SU-DHL-6 (cell line): ENCODE measurements around the gene SAT2.

Experiments used
- H2AFZ ChIP-seq: fragments of 200-600 bp; sonication (generic); 2 replicates; pipeline ENCODE4 v1.6.1; 2014; ENCODE audit warnings: low read depth, mild to moderate bottlenecking, moderate library complexity, mixed read lengths, antibody characterized with exemption, low read length; ENCODE audit not compliant: severe bottlenecking
- H3F3A ChIP-seq: fragments of 200-600 bp; shearing (Covaris generic); 2 replicates; pipeline ENCODE4 v1.6.0; 2016; ENCODE audit warnings: antibody characterized with exemption, mild to moderate bottlenecking; ENCODE audit not compliant: insufficient read depth
- H3K27ac ChIP-seq: fragments of 200-600 bp; sonication (generic); 2 replicates; pipeline ENCODE4 v1.5.1; 2016; ENCODE audit warnings: low read depth, mild to moderate bottlenecking, low read length, moderate library complexity, mixed read lengths
- H3K27me3 ChIP-seq: fragments of 200-600 bp; sonication (generic), shearing (Covaris generic); 2 replicates; pipeline ENCODE4 v1.6.0; 2014; ENCODE audit warnings: mild to moderate bottlenecking, low read length
- H3K36me3 ChIP-seq: fragments of 200-600 bp; sonication (generic); 2 replicates; pipeline ENCODE4 v1.6.1; 2014; ENCODE audit warnings: mild to moderate bottlenecking, low read length, mixed read lengths
- H3K4me2 ChIP-seq: fragments of 300-600, 200-600 bp; shearing (Covaris generic), sonication (generic); 2 replicates; pipeline ENCODE4 v1.6.0; 2014; ENCODE audit warnings: low read length, low read depth, mild to moderate bottlenecking; ENCODE audit not compliant: poor library complexity, severe bottlenecking
- H3K4me3 ChIP-seq: fragments of 200-600 bp; sonication (generic); 2 replicates; pipeline ENCODE4 v1.5.1; 2014; ENCODE audit warnings: antibody characterized with exemption, low read length, mild to moderate bottlenecking, mixed read lengths; ENCODE audit not compliant: insufficient read depth, poor library complexity, severe bottlenecking
- H3K79me2 ChIP-seq: fragments of 200-600 bp; sonication (generic); 2 replicates; pipeline ENCODE4 v1.6.1; 2014; ENCODE audit warnings: mild to moderate bottlenecking, low read length, moderate library complexity; ENCODE audit not compliant: insufficient read depth
- H3K9ac ChIP-seq: fragments of 200-600 bp; sonication (generic); 2 replicates; pipeline ENCODE4 v1.7.0; 2014; ENCODE audit warnings: mild to moderate bottlenecking, low read length
- H3K9me2 ChIP-seq: fragments of 200-600 bp; sonication (generic); replicated peaks from 2 replicates; pipeline ENCODE4 v1.6.1; 2014; ENCODE audit warnings: low read length; ENCODE audit not compliant: insufficient read depth
- H3K9me3 ChIP-seq: fragments of 200-600 bp; sonication (generic); 2 replicates; pipeline ENCODE4 v1.6.1; 2014; ENCODE audit warnings: low read length, mixed read lengths; ENCODE audit not compliant: insufficient read depth
- H4K20me1 ChIP-seq: fragments of 200-600 bp; sonication (generic); 2 replicates; pipeline ENCODE4 v1.6.1; 2014; ENCODE audit warnings: low read depth, mild to moderate bottlenecking, antibody characterized with exemption, low read length, moderate library complexity, mixed read lengths
- CTCF ChIP-seq: fragments of 200-600 bp; sonication (generic); IDR thresholded peaks from one replicate; pipeline ENCODE4 v1.5.1; 2017; ENCODE audit warnings: antibody characterized with exemption, mild to moderate bottlenecking, low read length, moderate library complexity; ENCODE audit not compliant: insufficient read depth, poor library complexity, severe bottlenecking
- EZH2phosphoT487 ChIP-seq: fragments of 200-600 bp; sonication (generic), shearing (Covaris generic); conservative IDR thresholded peaks from 2 replicates; pipeline ENCODE4 v1.6.1; 2018; ENCODE audit warnings: mild to moderate bottlenecking, antibody characterized with exemption, low read length, moderate library complexity, mixed read lengths

Gene SAT2

DNA sequence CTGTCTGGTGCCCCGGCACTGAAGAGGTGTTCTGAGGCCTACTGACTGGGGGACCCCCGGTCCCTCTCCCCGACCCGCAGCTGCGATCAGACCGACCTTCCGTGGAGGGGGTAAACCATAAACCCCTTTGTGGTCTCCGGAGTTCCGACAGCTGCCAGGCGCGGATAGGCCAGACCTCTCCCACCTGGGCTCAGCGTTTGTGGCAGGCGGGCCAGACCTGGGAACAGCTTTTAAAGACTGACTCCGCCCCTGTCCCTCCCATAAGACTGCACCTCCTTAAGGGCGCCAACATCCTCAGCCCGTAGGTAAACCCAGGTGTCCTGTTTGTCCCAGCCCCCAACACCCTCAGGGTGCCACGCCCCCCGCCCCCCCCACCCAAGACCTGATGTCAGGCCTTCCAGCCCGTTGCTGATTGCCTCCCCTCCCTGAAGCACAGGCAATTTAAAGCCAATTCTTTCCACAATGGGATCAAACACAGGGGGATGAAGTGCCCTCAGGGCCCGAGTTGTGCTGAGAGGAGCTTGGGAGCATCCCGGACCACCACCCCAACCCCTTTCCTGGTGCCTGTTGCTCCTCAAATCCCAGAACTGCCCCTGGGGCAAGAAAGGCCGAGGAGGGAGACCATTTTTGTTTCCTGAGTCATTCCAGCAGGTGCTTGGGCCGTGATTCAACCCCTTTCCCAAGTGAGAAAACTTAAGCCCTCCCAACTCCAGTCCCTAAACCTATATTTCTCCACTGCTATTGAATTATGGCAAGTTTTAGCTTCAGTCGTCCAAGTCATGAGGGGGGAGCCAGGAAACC, 37.5 kb downstream of the SAT2 start, which contains the start of gene SOX15:
Gene SOX15 (minus strand): TSS at position 204 of the 801 bp plus-strand sequence. CDS start 418 bp downstream, outside the sequence.
- Histone ChIP-seq H3F3A (no peaks in the 10 kb centered on the region), H3K36me3 (peaks cover 6% of the 10 kb centered on the region; the same call in 1 of the 2 replicates), H3K9ac (no peak within 1 kb of the TSS), H3K9me3 (no peaks in the 10 kb centered on the region), H3K27ac (no peak within 1 kb of the TSS), H4K20me1 (no peaks in the 10 kb centered on the region), H3K79me2 (peaks cover 10% of the 10 kb centered on the region), H3K27me3 (no peaks in the 10 kb centered on the region), H3K4me3 (no peak within 1 kb of the TSS), H2AFZ (no peak within 1 kb of the TSS), H3K4me2 (no peak within 1 kb of the TSS), H3K9me2 (no peaks in the 10 kb centered on the region)
- TF ChIP-seq CTCF (no peak), EZH2phosphoT487 (no peak)

DNA sequence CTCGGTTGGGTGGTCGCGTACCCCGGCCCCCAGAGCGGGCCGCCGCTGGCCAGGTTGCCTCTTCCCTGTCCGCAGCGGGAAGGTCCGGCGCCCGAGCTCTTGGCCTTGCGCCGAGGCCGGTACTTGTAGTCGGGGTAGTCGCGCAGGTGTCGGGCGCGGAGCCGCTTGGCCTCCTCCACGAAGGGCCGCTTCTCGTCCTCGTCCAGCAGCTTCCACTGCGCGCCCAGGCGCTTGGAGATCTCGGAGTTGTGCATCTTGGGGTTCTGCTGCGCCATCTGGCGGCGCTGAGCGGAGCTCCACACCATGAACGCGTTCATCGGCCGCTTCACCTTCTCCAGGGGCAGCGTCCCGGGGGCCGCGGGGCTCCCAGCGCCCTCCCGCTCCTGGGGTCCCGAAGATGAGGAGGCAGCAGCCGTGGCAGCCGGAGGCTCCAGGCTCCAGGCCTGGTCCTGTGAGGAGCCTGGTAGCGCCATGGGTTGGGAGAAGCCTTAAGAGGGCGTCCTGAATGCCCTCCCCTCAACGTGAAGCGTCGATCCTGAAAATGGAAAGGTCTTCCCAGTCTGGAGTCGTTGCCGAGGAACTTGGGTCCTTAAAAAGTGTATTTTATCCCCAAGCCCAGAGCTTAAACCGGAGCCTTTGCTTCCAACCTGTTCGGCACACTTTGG, 38.3 kb downstream of the SAT2 start:
- Histone ChIP-seq H3K9me3 (no peaks in the 10 kb centered on the region), H3K27me3 (no peaks in the 10 kb centered on the region), H3K36me3 (0 out of 2 replicates have a peak, but pooled peaks cover 1% of the 10 kb centered on the region), H4K20me1 (no peaks in the 10 kb centered on the region), H3K4me3 (no peak overlapping the region), H3K27ac (no peak overlapping the region), H2AFZ (no peak overlapping the region), H3K4me2 (no peak overlapping the region), H3F3A (no peaks in the 10 kb centered on the region), H3K9ac (no peak overlapping the region), H3K79me2 (peaks cover 18% of the 10 kb centered on the region), H3K9me2 (no peaks in the 10 kb centered on the region)
- TF ChIP-seq CTCF (peak; percentile 58), EZH2phosphoT487 (no peak)

DNA sequence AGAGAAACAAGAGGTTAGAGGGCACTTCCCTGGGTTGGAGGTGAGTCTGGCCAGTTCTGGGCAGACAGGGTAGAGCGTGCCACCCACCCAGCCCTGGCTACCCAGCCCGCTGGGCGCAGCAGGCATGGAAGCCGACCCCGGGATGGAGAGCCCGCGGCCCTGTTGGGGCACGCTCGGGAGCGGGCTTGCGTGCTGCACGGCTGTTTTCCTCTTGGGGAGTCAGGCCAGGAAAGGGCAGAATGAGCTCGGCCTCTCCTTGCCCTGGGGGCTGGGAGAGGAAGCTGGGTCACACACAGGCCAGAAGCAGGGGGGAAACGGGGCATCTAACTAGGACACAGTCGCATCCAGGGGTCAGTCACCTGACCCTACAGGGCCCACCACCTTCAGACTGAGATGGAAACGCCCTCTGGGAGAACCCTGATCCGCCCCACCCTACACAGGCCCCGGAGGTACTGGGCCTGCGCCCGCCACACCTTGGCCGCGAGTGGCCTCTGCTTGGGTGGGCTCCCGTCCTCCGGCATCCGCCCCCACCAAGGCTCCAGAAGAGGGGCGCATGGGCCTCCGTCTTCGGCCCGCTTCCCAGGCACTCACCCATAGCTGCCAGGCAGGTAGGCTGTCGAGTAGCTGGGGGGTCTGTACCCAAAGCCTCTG, 38.9 kb downstream of the SAT2 start:
- H3K79me2 ChIP-seq = peaks cover 20% of the 10 kb centered on the region
- H3F3A ChIP-seq = no peaks in the 10 kb centered on the region
- H3K4me3 ChIP-seq = no peak overlapping the region
- no peaks in the 10 kb centered on the region for H3K27me3 ChIP-seq
- H3K9me2 ChIP-seq = no peaks in the 10 kb centered on the region
- TF ChIP-seq EZH2phosphoT487 = no peak
- no peak for TF ChIP-seq CTCF
- H4K20me1 ChIP-seq = no peaks in the 10 kb centered on the region
- H3K9ac ChIP-seq = no peak overlapping the region
- H3K36me3 ChIP-seq = no peaks in the 10 kb centered on the region
- H3K4me2 ChIP-seq = no peak overlapping the region
- no peak overlapping the region for H2AFZ ChIP-seq
- H3K9me3 ChIP-seq = no peaks in the 10 kb centered on the region
- H3K27ac ChIP-seq = no peak overlapping the region
